OCI-LY1 (cell line): ENCODE measurements around the gene TMEM185A.
"Not testable (repeated sequence)": the region's sequence is repeated elsewhere in the genome, so short reads cannot be mapped to it uniquely, and the experiment has no call there.

Experiments used
- EZH2 ChIP-seq: fragments of 200-600 bp; sonication (generic), shearing (Covaris generic); IDR thresholded peaks from 2 replicates; pipeline ENCODE4 v1.8.0; 2017; ENCODE audit warnings: borderline replicate concordance, mixed run types, mild to moderate bottlenecking, antibody characterized with exemption, low read length, moderate library complexity, mixed read lengths
- TF ChIP-seq, protein P1 (sequence below): fragments of 200-600 bp; sonication (generic), shearing (Covaris generic); IDR thresholded peaks from 2 replicates; pipeline ENCODE4 v1.5.1; 2017; ENCODE audit warnings: mild to moderate bottlenecking, antibody characterized with exemption, low read length, moderate library complexity, mixed read lengths

DNA sequence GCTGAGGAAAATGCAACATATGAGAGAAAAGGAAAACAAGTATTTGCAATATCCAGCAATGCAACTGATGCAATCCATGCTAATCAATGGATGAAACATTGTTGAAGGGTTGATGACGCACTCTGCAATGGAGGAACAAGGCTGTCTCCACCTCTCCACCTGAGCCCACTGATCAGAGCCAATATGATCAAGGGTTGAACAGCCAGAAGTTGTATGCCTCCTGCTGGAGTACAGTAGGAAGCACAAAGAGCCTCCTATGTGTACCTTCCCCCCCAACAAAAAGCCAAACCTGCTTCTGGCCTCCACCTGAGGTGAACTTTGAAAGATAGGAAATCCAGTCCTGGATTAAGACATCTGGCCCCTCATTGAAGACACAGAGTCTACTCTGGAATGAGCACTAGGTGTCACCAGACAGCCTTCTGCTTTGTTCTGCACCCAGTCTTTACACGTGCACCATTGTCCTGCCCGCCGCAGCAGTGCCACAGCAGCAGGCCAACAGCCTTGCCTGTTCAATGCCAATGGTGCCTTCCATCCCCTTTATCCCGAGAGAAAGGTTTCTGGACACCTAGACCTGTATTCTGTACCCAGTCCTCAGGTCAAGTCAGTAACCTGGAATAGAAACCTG, 24.8 kb upstream of the TMEM185A start:
- TF ChIP-seq, protein P1, sequence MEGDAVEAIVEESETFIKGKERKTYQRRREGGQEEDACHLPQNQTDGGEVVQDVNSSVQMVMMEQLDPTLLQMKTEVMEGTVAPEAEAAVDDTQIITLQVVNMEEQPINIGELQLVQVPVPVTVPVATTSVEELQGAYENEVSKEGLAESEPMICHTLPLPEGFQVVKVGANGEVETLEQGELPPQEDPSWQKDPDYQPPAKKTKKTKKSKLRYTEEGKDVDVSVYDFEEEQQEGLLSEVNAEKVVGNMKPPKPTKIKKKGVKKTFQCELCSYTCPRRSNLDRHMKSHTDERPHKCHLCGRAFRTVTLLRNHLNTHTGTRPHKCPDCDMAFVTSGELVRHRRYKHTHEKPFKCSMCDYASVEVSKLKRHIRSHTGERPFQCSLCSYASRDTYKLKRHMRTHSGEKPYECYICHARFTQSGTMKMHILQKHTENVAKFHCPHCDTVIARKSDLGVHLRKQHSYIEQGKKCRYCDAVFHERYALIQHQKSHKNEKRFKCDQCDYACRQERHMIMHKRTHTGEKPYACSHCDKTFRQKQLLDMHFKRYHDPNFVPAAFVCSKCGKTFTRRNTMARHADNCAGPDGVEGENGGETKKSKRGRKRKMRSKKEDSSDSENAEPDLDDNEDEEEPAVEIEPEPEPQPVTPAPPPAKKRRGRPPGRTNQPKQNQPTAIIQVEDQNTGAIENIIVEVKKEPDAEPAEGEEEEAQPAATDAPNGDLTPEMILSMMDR: not testable (repeated sequence)
- not testable (repeated sequence) for TF ChIP-seq EZH2
